HG02885 (cell line): ENCODE results near the gene UBD.
A peak's percentile ranks its signal among the peaks of the same experiment; 100 is the strongest.

Source experiments
- ATAC-seq: cut with Tn5 transposase; IDR thresholded peaks from one replicate; pipeline ENCODE4 v1.9.1; 2021; ENCODE audit warnings: mild to moderate bottlenecking; ENCODE audit not compliant: unreplicated experiment, poor library complexity

UBD gene

DNA sequence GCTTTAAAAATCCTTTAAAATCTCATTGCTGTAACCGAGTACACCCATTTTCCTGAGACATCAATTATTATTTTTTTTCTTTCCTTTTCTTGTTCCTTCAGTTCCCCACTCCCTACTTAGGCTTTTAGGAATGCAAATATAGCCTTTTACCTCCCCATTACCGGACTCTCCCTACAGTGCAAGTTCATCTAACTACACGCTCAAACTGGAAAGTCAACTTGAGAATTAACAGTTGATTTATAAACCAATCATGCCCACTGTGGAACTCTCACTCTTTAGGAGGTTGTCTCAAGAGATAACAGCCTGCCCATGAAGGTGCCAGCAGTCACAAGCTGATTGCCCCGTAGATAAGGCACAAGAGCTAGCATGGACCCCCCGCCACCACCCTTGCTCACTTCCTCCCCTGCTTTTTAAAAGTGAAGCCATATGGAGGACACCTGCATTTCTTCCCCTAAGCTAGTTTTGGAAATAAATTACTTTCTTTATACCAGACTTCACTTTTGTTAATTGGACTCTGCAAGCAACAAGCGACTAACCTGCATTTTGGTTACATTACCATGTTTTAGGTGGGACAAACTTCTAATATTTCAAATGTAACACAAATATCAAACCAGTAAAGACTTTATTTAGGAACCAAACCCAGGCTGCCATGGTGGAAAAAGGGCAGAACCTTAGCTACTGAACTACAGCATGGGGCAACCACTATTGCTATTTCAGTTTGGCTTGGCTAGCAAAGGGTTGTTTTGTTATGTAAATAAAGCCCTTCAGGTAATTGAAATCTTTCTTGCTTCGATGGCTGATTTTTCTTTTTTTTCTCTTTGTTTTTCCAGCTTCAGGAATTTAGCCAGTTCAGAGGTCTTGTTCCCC is 34.9 kb downstream of the UBD start:
- no peak for ATAC-seq

DNA sequence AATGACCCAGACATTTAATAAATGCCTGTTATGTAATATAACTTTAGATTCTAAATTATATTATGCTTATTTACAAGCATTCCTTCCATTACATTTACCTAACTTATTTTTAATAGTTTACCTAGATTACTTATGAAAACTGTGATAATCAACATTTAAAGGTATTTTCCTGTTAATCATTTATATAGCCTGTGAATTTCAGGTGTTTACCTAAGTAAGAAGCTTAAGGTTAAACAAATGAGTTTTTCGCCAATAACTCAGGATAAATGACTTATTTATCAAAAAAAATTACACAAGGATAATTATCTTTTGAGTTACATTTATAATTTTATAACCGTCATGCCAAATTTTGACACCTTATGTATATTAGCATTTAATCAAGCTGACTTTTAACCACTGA is 35.5 kb downstream of the UBD start:
- no peak for ATAC-seq

DNA sequence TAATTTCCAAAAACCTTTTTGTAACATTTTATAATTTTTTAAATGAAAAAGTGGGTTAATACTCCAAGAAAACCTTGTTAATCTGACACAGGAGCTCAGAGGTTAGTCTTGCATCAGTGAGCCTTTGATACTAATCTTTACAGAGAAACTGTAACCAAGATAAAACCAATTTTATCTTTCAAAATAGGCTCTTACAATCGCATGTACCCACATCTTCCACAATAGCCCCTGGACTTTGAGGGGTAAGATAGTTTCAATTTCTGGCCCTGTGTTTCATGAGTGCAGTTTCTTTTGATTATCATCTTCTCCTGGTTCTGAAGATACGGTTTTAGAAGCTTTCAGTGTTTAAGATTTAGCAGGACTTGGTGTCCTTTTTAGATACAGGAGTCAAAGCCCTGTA is 37.3 kb downstream of the UBD start:
- no peak for ATAC-seq

DNA sequence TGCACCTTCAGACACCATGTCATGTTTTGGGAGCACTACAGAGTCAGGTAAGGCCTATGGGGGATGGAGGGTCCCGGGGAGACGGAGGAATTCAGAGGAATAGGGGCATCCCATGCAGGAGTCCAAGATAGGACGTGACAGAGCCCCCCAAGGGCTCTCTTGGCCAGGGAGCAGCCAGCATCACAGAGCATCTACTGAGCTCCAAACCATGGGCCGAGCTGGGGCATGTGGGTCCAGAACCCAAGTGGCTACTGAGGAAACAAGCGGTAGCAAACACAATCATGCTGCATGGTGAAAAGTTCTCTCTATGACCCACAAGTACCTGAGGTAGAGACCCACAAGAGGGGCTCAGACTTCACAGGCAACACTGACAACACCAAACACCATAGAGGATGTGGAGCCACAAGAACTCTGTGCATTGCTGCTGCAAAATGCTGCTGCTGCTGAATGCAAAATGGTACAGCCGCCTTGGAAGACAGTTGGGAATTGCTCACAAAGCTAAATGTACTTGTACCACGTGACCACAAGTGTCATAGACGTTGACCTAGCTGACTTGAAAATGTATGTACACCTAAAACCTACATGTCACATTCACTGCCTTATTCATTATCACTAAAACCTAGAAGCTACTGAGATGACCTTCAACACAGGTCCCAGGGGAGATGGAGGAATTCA is 38.4 kb downstream of the UBD start:
- no peak for ATAC-seq

DNA sequence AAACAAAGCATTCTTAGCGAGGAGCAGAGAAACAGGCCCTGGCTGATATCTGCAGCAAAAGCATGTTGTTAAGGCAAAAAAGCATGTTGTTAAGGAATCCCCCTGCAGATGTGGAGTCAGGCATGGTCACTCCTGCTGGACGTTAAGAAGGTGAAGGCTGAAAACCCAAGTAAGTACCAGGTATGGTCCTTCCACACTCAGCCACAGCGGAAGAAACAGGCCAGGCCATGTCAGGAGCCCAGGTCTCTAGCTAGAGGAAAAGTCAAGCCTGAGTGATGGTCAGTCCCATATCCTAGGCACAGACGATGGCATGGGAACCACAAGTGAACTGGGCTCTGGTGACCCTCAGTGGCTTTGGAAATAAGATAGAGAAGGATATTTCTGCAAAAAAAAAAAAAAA is 39.3 kb downstream of the UBD start:
- ATAC-seq: no peak

DNA sequence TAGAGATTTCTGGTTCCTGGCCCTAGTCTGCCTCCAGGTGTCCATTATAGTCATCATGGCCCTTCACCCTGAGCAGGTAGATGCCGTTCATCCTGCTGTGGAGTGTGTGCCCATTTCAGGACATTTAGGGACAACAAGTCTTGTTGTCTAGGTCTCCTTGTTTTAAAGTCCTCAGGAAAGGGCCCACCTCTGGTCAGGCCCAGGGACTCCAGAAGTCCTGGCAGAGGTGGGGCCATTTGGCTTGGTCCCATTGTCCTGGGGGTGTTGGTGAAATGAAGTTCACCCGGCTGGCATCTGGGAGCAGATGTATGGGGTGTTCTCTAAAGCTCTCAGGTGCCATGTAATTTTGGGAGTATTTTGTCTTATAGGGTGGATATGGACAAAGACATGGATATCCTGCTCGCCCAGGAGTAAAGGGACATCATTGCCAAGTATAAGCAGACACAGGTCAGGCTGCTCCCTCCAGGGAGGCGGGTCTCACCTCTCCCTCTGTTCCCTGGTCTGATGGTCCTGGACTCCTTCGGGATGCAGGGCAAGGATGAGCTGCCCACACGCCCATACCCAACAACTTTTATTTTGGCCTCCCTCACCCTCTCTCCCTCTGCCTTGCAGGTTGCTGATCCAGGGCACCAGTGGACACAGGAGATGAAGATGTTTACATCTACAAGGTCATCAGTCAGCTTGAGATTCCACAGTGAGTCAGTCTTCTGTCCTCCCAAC is 40.1 kb downstream of the UBD start:
- no peak for ATAC-seq

DNA sequence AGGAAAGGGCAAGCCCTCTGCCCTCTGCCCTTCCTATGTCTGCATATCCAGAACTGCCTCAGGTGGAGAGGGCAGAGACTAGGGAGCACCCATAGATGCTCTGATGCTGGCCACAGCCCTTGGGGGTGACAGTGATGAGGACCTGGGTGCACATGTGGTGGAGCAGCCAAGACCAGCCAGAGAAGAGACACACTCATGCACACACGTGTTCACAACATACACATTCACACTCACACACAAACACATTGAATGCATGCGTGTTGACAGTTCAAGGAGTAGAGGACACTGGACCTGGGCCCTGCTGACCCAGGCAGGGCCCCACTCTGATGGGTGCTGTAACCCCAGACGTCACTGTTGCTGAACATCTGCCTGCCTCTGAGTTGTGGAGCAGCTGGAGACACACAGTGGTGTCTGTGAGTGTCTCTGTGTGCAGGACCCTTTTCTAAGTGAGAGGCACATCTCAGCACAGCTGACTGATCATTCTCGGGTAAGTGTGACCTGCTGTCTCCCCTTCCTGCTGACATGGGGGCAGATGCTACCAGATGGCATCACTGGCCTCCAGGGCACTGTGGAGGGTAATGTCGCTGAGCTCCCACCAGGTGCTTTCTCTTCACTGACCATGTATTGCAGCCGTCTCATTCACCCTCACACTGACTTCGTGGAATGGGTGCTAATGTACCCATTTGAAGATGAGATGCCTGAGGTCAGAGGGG is 41.6 kb downstream of the UBD start:
- no peak for ATAC-seq

DNA sequence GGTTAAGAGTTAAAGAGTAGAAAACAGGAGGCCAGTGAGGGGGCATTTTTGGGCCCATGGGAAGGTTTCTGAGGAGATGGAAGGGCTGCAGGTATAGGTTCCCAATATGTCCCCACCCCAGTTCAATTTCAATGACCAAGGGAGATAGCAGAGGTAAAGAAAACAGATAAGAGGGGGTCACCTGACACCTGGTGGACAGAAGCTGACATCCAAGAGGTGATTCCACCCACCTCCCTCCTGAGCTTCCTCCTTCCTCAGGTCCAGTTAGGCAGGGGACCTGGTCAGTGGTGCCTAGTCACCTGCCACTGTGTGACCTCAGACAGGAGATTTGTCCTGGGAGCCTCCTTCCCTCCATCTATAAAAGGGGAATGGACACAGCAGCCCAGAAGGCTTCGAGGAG is 42.3 kb downstream of the UBD start:
- no peak for ATAC-seq

DNA sequence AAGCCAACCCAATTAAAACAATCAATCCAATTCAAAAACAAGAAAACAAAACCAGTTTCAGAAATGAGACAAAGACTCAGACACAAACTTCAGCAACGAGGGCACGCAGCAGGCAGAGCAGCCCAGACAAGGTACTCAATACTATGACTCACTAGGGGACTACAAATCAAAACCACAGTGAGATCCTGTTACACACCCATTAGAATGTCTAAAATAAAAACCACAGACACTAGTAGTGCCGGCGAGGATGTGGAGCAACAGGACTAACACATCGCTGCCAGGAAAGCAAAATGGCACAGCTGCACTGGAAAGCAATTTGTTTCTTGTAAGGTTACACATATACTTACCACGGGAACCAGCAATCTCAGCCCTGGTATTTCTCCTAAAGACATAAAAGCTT is 43.4 kb downstream of the UBD start:
- ATAC-seq: no peak

DNA sequence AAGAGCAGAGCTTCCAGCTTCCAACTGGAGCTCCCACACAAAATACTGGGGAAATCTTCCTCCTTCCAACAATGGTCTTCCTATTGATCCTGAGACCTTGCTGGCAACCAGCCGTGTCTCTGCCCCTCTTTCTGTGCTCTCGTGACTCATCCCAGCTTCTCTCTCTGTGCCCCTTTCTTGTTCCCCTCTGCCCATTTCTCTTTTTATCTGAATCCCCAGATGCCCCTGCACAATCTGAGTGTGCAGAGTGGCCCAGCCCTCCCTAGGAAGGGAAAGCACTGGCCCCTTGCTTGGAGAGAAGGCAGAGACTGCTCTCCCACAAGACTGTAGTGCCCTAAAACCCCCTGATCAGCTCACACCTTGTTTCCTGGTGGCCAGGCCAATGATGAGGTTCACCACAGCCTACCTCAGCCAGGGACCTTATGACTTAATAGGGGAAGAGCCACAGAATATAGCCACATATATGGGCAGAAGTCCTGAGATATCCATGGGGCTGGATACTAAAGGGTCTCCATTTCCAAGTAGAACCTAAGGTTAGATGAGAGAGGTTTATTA is 48.7 kb downstream of the UBD start:
- no peak for ATAC-seq

DNA sequence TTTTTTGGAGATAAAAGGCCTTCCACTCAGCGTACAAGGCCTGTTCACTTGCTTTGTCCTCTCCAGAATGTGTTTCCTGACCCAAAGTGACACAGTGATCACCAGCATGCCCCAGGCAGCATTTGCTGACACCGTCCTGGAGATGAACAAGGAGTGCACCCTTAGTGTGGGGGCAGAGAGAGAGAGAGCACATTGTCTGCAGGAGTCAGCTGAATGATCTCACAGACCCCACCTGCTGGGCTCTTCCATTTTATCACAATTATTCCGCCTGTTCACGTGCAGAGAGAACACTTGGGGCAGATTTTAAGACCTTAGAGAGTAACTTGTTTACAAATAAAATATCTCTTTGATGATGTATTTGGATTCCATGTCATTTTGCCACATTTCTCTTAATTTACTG is 49.3 kb downstream of the UBD start:
- no peak for ATAC-seq

DNA sequence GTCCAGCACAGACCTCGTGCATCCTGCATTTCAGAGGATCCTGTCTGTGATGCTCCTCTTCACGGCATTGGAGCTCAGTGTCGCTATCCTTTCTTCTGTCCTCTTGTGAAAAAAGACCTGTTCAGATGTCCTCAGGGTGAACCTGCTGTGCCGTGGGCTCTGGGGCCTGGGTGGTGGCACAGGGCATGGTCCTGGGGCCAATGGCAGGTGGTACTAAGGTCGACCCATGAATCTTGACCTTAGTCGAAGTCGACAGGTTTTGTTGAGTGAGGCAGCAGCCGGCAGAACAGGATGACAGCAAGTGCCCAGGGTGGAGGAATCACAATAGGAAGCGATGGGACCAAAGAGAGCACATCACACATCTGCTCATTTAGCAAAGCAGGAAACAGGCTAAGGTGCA is 49.8 kb downstream of the UBD start:
- no peak for ATAC-seq

DNA sequence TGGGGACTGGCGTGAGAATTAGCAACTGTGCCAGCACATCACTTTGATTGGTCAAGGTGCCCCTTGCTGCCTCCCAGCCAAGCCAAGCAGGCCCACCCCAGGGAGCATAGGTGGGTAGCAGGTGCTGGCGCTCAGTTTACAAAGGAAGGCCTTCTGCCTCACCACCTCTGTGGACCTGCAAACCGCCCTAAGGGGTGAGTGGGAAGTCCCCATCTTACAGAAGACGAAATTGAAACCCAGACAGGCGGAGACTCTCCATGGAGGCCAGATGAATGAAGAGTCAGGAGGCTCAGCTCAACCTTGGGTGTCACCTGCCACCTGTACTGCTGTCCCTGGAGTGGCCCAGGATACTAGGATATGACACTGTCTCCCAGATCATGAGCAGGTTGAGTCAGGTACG is 50.3 kb downstream of the UBD start:
- ATAC-seq: peak; percentile 87

DNA sequence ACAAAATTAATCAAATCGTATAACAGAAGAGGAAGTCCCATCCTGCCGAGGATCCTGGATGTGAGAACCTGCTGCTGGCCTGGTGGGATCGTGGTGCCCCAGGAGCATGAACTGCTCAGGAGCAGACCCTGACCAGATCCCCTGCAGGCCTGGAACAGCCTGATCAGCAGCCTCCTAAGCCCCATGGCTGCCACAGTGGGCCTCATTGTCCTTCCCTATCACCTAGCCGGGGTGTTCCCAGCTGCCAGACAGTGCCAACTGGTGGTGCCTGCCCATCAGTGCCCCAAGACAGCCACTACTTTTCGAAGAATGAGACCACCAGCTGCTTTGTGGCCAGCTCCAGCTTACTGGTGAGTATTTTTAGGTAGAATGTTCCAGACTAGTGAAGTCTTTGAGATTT is 52.2 kb downstream of the UBD start:
- ATAC-seq: no peak

DNA sequence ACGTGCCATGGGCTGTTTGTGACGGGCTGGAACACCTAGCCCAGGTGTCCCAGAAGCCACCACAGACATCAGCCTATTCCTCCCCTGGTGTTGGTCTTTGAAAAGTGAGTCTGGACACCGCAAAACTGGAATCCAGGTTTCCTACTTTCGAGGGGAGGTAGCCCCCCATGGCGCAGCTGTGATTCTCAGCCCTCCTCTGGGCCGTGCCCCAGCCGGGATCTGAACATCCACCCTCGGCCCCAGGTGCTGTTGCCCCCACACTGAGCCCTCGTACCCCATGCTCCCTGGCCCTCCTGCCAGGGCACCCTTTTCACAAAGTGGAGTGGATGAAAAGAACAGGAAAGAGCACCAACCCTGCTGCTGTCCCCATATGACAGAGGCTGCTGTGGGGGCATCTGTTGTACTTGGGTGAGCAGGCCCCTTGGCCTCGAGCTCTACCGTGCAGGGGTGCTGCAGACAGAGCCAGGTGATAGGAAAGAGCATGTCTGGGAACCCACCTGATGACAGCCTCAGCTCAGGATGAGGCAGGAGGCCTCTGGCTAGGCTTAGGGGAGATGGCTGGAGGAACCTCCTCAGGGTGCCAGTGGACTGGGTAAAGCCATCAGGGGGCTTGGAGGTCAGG is 53.0 kb downstream of the UBD start:
- ATAC-seq: no peak

DNA sequence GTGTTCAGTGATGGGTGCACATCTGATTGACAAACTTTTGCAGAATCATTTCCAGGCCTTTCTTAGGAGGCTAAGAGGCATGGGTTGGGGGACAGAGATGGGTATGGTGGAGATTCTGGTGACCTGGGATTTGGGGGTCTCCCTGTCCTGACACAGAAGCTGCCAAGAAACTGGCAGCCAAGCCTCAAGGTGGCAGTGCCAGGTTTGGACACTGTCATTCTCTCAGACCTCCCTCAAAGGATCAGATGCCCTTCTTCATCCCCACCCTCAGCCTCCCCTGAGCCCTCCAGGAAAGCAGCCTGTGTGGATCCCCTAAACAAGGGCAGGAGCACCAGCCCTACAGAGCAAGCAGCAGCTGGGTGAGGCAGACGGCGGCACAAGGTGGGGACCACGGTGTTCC is 53.7 kb downstream of the UBD start:
- ATAC-seq: no peak
